NCI-H2196 (cell line): ENCODE results near the gene DGAT2.

Source experiments
- DNase-seq: peaks from one replicate; lab custom pipeline; 2025; ENCODE audit not compliant: unreplicated experiment; lab: John Stamatoyannopoulos, UW

DGAT2 gene

GRCh38 chr11:75823415-75823814 is 54.8 kb downstream of the DGAT2 start:
- DNase-seq, result no peak

- no peak for DNase-seq
These were observed 55.4 kb downstream of the DGAT2 start for GRCh38 chr11:75823946-75824345.

- DNase-seq, result no peak
These were observed 58.1 kb downstream of the DGAT2 start for GRCh38 chr11:75826461-75827230.

GRCh38 chr11:75827562-75827961 is 59.0 kb downstream of the DGAT2 start:
- no peak for DNase-seq

GRCh38 chr11:75831915-75832502 is 63.4 kb downstream of the DGAT2 start:
- DNase-seq, result no peak

- DNase-seq, result no peak
These were observed 66.2 kb downstream of the DGAT2 start for GRCh38 chr11:75834728-75835127.

GRCh38 chr11:75836417-75836816 is 67.8 kb downstream of the DGAT2 start:
- no peak for DNase-seq

- no peak for DNase-seq
These were observed 71.3 kb downstream of the DGAT2 start for GRCh38 chr11:75839851-75840250.

- DNase-seq, result no peak
These were observed 71.9 kb downstream of the DGAT2 start for GRCh38 chr11:75840522-75840921.

- DNase-seq, result no peak
These were observed 73.2 kb downstream of the DGAT2 start for GRCh38 chr11:75841739-75842138.

GRCh38 chr11:75845324-75845723 is 76.7 kb downstream of the DGAT2 start:
- DNase-seq, result no peak

GRCh38 chr11:75849894-75850293 is 81.3 kb downstream of the DGAT2 start:
- DNase-seq, result no peak

- DNase-seq, result no peak
These were observed 82.2 kb downstream of the DGAT2 start for GRCh38 chr11:75850787-75851186.
